ENCODE results near the gene SLC36A4. TPM values are rescaled to one million over a fixed set of nuclear protein-coding genes. Genes with fewer than 3 reads are reported as not detected.

Gene SLC36A4
- total RNA-seq, 4 donors from 2014 or later = 3.2 to 32.2 (median 4.8) TPM

DNA sequence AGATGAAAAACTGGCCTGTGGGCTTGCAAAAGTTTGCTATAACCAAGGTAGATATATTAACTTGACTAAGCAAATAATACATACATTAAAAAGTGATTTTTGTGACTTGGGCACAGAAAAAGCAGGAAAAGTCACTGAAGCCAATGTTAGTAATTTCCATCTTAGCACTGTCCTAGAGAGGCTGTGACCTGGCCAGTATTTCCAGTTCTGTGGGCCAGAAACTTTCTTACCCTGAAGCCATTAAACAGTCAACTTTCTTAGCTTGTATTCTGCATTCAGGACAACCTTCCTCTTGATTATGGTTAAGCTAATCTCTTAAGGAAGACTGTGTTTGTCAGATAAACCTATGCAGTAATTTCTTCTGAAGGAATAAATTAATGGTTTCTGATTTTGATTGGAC, 22.3 kb upstream of the SLC36A4 start:
- no peaks in the 10 kb centered on the region for H3K27me3 ChIP-seq
- no peak for TF ChIP-seq POLR2A (IDR thresholded peaks at IDR 0.05)
- TF ChIP-seq, protein P1, sequence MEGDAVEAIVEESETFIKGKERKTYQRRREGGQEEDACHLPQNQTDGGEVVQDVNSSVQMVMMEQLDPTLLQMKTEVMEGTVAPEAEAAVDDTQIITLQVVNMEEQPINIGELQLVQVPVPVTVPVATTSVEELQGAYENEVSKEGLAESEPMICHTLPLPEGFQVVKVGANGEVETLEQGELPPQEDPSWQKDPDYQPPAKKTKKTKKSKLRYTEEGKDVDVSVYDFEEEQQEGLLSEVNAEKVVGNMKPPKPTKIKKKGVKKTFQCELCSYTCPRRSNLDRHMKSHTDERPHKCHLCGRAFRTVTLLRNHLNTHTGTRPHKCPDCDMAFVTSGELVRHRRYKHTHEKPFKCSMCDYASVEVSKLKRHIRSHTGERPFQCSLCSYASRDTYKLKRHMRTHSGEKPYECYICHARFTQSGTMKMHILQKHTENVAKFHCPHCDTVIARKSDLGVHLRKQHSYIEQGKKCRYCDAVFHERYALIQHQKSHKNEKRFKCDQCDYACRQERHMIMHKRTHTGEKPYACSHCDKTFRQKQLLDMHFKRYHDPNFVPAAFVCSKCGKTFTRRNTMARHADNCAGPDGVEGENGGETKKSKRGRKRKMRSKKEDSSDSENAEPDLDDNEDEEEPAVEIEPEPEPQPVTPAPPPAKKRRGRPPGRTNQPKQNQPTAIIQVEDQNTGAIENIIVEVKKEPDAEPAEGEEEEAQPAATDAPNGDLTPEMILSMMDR (IDR thresholded peaks at IDR 0.05) = no peak
- no peaks in the 10 kb centered on the region for H3K36me3 ChIP-seq
- DNase-seq = no peak
- H3K27ac ChIP-seq = no peak overlapping the region
- H3K9me3 ChIP-seq = no peaks in the 10 kb centered on the region
- H3K4me1 ChIP-seq = no peaks in the 10 kb centered on the region
- no peak overlapping the region for H3K4me3 ChIP-seq

DNA sequence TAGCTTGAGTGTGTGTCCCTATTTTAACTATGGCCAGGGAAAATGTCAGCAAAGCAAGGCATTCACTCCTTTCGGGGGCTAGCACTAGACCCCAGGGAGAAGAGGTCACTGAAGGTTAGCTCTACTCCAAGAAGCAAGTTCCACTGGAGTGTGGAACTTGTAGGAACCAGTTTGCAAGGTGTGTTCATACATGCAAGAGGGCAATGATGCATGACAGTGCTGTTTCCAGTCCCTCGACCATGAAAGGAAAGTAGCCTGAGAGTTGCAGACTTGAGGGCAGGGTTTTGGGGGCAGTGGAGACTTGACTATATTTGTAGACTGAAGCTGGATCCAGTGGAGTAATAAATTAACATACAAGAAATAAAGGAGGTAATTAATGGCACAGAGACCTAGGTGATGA, 21.6 kb upstream of the SLC36A4 start:
- no peaks in the 10 kb centered on the region for H3K4me1 ChIP-seq
- TF ChIP-seq POLR2A (IDR thresholded peaks at IDR 0.05) = no peak
- TF ChIP-seq, protein P1 (IDR thresholded peaks at IDR 0.05) = no peak
- no peaks in the 10 kb centered on the region for H3K27me3 ChIP-seq
- H3K27ac ChIP-seq = no peak overlapping the region
- H3K36me3 ChIP-seq = no peaks in the 10 kb centered on the region
- DNase-seq = no peak
- H3K9me3 ChIP-seq = no peaks in the 10 kb centered on the region
- H3K4me3 ChIP-seq = no peak overlapping the region

DNA sequence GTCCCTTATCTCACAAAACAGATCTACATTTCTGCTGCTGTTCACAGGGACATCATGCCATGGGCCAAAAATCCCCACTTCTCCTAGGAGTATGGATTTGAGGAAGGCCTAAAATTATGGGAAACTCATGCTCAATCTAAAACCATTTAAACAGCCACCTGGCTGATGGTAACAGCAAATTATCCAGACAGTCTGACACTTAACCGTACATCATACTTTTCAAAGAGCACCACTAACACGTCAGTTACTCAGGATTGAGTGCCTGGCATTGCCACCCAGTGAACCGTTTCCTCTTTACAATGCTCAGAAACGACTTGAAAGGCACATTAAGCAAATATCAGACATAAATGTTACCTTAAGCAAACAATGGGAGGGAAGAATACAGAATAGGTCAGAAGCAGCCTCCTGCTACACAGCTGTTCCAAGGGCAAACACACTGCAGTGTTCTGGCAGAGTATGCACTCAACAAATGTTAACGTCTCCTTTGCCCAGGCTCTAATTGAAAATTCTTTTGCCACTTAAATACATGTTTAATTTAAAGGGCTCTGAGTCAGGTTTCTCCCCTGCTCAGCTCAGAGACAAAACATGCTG, 18.8 kb upstream of the SLC36A4 start:
- Histone ChIP-seq H3K9me3 (no peaks in the 10 kb centered on the region), H3K4me1 (no peaks in the 10 kb centered on the region), H3K4me3 (no peak overlapping the region), H3K27me3 (no peaks in the 10 kb centered on the region), H3K27ac (no peak overlapping the region), H3K36me3 (no peaks in the 10 kb centered on the region)
- DNase-seq = no peak
- TF ChIP-seq, protein P1 (IDR thresholded peaks at IDR 0.05) = no peak
- TF ChIP-seq POLR2A (IDR thresholded peaks at IDR 0.05) = no peak

DNA sequence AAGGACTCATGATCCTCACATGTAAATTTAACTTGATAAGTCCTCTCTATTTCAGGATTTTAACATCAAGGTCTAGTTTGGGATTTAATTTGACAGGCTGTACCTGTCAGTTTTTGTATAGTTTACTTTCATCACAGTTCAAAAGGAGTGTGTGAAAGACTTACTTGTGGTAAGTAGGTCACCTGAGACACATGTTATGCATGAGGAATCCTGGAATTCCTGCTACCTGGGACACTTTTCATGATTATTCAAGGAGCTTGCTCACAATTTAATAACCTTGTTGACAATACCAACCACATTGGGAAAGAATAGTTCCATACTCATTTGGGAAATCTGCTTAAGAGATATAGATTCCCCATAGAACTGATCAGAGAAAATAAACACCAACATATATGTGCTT, 15.8 kb upstream of the SLC36A4 start:
- Histone ChIP-seq H3K36me3 (no peaks in the 10 kb centered on the region), H3K9me3 (no peaks in the 10 kb centered on the region), H3K4me1 (no peaks in the 10 kb centered on the region), H3K27ac (no peak overlapping the region), H3K27me3 (no peaks in the 10 kb centered on the region), H3K4me3 (no peak overlapping the region)
- DNase-seq = no peak
- TF ChIP-seq, protein P1 (IDR thresholded peaks at IDR 0.05) = no peak
- TF ChIP-seq POLR2A (IDR thresholded peaks at IDR 0.05) = no peak

DNA sequence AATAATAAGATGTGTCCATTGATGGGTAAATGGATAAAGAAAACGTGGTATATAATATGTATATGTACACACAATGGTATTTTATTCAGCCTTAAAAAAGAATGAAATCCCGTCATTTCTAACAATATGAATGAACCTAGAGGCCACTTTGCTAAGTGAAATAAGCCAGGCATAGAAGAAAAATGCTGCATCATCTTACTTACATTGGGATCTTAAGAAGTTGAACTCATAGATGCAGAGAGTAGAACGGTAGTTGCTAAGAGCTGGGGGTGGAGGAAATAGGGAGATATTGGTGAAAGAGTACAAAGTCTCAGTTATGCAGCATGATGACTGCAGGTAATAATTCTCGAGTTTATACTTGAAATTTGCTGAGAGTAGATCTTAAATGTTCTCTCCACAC, 14.3 kb upstream of the SLC36A4 start:
- DNase-seq = no peak
- H3K27me3 ChIP-seq = no peaks in the 10 kb centered on the region
- peaks cover 0 to 4% (median 1%) of the 10 kb centered on the region in 4 donors for H3K9me3 ChIP-seq
- TF ChIP-seq POLR2A (IDR thresholded peaks at IDR 0.05) = no peak
- TF ChIP-seq, protein P1 (IDR thresholded peaks at IDR 0.05) = no peak
- H3K4me1 ChIP-seq = no peaks in the 10 kb centered on the region
- no peaks in the 10 kb centered on the region for H3K36me3 ChIP-seq
- H3K4me3 ChIP-seq = no peak overlapping the region
- H3K27ac ChIP-seq = no peak overlapping the region

DNA sequence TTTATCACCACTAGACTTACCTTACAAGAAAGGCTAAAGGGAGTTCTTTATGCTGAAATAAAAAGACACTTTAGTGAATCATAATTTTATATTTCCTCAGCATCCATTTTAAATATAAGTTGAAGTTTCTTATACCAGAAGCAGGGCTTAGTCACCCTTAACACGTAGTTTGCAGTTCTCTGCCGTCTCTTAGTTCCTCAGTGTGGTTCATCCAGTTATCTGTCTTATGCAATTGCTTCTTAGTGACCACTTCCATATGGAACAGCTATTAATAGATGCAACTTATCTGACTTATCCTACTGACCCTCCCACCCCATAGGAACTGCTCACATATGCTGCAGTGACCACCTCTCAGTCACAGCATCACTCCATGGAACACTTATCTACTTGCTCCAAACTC, 11.7 kb upstream of the SLC36A4 start:
- H3K27me3 ChIP-seq = no peaks in the 10 kb centered on the region
- no peak overlapping the region for H3K27ac ChIP-seq
- no peak overlapping the region for H3K4me3 ChIP-seq
- H3K9me3 ChIP-seq = peaks cover 0 to 4% (median 1%) of the 10 kb centered on the region in 4 donors
- TF ChIP-seq, protein P1 (IDR thresholded peaks at IDR 0.05) = no peak
- no peak for TF ChIP-seq POLR2A (IDR thresholded peaks at IDR 0.05)
- no peaks in the 10 kb centered on the region for H3K36me3 ChIP-seq
- H3K4me1 ChIP-seq = no peaks in the 10 kb centered on the region
- no peak for DNase-seq
